ENCODE measurements around the gene ST3GAL4.

- no peak for TF ChIP-seq EZH2 (IDR thresholded peaks at IDR 0.05; ENCODE audit: insufficient read depth, poor library complexity, severe bottlenecking)
- TF ChIP-seq EZH2phosphoT487 (IDR thresholded peaks at IDR 0.05; ENCODE audit: insufficient read depth, low read depth) = no peak
Observed at GRCh38 chr11:126336138-126336541, 19.3 kb upstream of the ST3GAL4 start.

All from GM23248 (cell line).